Erythroblast (primary cell): ENCODE measurements around the gene MMS19.

Source experiments
- GATA1 ChIP-seq: IDR thresholded peaks from 2 replicates; pipeline ENCODE4 v1.6.1; 2011; ENCODE audit warnings: low read depth, mild to moderate bottlenecking, control low read depth, low read length, moderate library complexity
- POLR2A ChIP-seq: IDR thresholded peaks from 2 replicates; pipeline ENCODE4 v1.6.1; 2011; ENCODE audit warnings: mild to moderate bottlenecking, low read length

DNA sequence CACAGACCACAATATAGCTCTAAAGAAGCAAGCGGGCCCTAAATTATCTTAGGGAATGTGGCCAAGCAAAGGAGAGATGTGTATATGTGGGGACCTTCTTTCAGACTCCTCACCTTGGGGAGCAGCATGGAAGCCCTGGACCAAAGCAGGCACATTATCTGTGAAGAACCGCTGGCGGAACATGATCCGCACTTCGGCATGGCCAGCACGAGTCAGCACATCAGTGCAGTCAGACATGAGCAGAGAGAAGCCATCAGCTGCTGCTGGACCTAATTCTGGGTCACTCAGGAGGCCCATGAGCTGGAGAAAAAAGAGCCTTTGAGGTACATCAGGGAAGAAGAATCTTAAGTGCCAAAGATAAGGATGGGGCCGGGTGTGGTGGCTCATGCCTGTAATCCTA, 38.3 kb downstream of the MMS19 start:
- TF ChIP-seq POLR2A (no peak), GATA1 (no peak)
